Liver (tissue), 3 donors: Measurements from ENCODE around the gene MPP3.

ENCODE experiments used
- JUND ChIP-seq, 2 donors: IDR thresholded peaks; 2 replicates each; pipeline ENCODE4 v1.6.1; 2016; ENCODE audit warnings: antibody characterized with exemption in 2 of 2
- MAX ChIP-seq: IDR thresholded peaks from 2 replicates; pipeline ENCODE4 v1.6.1; 2016; ENCODE audit warnings: antibody characterized with exemption
- RAD21 ChIP-seq, 2 donors: IDR thresholded peaks; 2 replicates each; pipeline ENCODE4 v1.6.1; 2016; ENCODE audit warnings: antibody characterized with exemption in 2 of 2, mild to moderate bottlenecking in 2 of 2
- TAF1 ChIP-seq: conservative IDR thresholded peaks from 2 replicates; pipeline ENCODE4 v1.6.1; 2016; ENCODE audit warnings: antibody characterized with exemption, mild to moderate bottlenecking
- TF ChIP-seq, protein P1 (sequence below): fragments of 150-350 bp; IDR thresholded peaks from 2 replicates; pipeline ENCODE4 v1.5.1; 2017; ENCODE audit warnings: improper control_type of control experiment, low read depth, low read length; ENCODE audit not compliant: missing input control
- donor health status: healthy.
- donor health status: healthy.

DNA sequence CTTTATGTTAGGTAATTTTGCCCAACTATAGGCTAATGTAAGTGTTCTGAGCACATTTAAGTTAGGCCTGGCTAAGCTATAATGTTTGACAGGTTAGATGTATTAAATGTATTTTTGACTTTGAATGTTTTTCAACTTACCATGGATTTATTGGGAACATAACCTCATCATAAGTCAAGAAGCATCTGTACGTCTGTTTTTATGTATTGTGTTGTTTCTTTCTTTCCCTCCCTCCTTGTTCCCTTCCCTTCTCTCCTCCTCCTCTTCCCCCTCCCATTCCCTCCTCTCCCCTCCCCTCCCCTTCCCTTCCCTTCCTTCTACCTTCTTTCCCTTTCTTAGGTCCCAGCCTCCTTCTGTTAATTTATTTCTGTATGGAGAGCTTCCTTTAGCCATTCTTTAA is 43.5 kb downstream of the MPP3 start:
- TF ChIP-seq, protein P1, sequence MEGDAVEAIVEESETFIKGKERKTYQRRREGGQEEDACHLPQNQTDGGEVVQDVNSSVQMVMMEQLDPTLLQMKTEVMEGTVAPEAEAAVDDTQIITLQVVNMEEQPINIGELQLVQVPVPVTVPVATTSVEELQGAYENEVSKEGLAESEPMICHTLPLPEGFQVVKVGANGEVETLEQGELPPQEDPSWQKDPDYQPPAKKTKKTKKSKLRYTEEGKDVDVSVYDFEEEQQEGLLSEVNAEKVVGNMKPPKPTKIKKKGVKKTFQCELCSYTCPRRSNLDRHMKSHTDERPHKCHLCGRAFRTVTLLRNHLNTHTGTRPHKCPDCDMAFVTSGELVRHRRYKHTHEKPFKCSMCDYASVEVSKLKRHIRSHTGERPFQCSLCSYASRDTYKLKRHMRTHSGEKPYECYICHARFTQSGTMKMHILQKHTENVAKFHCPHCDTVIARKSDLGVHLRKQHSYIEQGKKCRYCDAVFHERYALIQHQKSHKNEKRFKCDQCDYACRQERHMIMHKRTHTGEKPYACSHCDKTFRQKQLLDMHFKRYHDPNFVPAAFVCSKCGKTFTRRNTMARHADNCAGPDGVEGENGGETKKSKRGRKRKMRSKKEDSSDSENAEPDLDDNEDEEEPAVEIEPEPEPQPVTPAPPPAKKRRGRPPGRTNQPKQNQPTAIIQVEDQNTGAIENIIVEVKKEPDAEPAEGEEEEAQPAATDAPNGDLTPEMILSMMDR = no peak
- TF ChIP-seq RAD21 (IDR thresholded peaks at IDR 0.05) = no peak
- TF ChIP-seq JUND (IDR thresholded peaks at IDR 0.05) = no peak
- TF ChIP-seq MAX = no peak
- TF ChIP-seq TAF1 = no peak
